Stimulated activated CD4-positive, alpha-beta T cell treated with anti-CD3 and anti-CD28 coated beads, Interleukin-2, amount 100 ng/mL, for 24 hours (primary cell): ENCODE measurements around the gene ODF2.
"Not testable (repeated sequence)": the region's sequence is repeated elsewhere in the genome, so short reads cannot be mapped to it uniquely, and the experiment has no call there.

ENCODE experiments used
- DNase-seq, 2 donors: peaks; one replicate each; pipeline ENCODE4 v3.0.0-alpha.2; 2020

ODF2 gene

DNA sequence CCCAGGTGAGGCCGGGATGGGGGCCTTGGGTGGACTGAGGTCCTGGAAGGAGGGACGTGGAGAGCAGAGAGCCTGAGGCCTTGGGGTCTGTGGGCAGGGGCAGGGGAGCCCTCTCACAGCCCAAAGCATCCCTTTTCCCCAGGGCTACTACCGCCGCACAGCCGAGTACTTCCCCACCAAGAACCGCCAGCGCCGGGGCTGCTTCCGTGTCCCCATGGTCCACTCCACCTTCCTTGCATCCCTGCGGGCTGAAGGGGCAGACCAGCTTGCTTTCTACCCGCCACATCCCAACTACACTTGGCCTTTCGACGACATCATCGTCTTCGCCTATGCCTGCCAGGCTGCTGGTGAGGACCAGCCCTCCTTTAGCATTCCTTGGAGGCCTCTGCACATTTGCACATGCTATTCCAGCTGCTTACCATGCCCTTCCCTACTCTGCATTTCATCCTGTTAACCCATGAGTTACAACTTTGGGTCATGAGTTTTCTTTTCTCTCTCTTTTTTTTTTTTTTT is 31.5 kb upstream of the ODF2 start:
- DNase-seq: no peak

DNA sequence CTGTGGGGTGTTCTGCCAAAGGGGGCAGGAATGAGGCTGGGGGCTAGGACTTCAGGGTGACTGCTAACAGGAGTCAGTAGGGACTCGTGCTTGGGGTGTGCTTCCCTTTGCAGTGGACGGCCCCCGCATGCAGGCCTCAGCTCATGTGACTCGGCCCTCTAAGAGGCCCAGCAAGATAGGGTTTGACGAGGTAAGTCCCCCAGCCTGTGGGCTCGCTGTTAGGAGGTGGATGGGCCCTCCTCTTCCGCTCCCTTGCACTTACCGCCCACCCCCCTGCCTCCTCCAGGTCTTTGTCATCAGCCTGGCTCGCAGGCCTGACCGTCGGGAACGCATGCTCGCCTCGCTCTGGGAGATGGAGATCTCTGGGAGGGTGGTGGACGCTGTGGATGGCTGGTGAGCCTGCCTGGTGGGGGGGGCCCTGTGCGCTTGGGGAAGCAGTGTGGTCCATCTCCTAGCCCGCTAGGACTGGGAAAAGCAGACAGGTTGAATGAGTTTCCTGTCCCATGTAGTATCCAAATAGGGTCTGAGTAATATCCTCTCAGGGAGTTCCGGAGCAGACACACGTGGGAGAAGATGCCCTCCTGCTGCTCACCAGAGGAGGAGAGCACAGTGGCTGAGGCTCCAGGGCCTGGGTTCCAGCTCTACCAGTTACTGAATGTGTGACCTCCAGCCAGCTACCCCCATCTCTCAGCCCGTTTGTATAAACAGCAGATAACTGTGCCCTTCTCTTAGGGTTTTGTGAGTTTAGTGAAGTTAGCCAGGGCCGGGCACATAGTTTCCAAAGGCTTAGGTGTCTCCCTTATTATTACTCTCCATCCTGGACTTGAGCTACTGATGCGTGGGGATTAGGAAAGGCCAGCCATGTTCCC is 26.9 kb upstream of the ODF2 start:
- no peak for DNase-seq

DNA sequence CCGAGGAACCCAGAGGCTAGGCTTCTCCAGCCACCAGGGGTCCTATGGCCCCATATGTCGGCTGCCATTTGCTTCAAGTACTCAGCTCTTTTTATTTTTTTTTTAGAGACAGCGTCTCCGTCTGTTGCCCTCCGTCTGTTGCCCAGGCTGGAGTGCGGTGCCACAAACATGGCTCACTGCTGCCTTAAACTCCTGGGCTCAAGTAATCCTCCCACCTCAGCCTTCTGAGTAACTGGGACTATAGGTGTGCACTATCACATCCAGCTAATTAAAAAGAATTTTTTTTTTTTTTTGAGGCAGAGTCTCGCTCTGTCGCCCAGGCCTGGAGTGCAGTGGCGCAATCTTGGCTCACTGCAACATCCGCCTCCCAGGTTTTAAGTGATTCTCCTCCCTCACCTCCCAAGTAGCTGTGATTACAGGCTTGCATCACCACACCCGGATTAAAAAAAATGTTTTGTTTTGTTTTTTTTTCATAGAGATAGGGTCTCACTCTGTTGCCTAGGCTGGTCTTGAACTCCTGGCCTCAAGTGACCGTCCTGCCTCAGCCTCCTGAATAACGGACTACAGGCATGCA is 26.2 kb upstream of the ODF2 start:
- no peak for DNase-seq

DNA sequence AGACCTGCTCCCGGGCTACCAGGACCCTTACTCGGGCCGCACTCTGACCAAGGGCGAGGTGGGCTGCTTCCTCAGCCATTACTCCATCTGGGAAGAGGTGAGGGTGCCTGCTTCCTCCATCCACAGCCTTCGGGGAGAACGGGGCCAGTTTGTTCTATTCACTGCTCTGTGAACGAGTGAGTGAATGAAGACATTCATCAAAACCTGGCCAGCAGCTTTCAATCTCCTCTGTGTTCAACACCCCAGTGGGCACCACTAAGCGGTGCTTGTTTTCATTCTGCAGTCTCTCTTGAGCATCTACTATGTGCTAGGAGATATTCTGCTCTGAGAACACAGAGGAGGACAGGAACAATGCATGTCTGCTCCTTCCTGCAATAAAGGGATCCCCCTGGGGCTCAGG is 24.6 kb upstream of the ODF2 start:
- no peak for DNase-seq

DNA sequence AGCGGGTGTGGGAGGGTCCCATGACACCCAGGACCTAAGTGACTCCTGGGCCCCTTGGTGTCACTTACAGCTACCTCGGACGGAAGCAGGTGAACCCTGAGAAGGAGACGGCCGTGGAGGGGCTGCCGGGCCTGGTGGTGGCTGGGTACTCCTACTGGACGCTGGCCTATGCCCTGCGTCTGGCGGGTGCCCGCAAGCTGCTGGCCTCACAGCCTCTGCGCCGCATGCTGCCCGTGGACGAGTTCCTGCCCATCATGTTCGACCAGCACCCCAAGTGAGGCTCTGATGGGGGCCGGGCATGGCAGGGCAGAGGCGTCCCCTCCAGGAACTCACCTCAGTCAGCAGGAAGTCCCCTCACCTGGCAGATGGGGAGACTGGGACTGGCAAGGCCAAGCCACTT is 21.5 kb upstream of the ODF2 start:
- no peak for DNase-seq

DNA sequence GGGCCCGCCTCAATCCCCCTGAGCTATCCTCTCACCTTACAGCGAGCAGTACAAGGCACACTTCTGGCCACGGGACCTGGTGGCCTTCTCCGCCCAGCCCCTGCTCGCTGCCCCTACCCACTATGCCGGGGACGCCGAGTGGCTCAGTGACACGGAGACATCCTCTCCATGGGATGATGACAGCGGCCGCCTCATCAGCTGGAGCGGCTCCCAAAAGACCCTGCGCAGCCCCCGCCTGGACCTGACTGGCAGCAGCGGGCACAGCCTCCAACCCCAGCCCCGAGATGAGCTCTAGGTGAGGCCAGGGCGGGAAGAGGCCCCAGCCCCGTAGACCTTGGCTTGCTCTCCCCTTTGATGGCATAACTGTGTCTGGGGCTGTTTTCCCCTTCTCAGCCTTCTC is 20.2 kb upstream of the ODF2 start:
- DNase-seq: no peak

DNA sequence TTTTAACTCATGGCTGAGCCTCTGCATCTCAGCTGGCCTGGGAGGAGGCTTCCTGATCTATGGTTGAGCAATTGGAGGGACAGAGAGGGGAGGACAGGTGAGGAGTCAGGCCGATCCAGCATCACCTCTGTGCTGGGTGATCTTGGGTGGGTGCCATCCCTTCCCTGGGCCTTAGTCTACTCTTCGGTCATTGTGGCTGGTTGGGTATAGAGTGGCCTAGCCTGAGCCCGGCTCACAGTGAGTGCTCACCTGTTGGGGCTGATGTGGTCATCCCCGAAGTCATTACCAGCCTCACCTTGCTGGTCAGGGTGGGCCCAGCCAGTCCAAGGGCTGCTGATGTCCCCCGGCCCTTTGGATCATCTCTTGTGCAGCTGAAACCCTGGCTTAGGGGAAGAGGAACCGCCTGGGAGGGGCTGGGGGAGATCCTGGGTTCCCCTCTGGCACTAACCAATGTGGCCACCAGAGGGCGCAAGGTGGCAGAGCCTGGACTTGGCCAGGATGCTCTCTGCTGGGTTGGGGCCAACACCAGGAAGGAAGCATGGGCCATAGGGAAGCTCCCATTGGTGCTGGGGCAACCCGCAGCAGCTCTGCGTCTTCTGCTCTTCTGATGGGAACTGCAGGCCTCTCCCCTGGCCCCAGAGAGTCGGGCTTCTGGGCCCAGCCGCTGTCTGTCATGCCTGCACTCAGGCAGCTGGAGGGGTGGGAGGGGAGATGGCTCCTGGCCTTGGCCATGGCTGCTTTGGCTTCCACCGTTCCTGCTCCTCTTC is 17.3 kb upstream of the ODF2 start:
- peak; percentile 90 to 92 for DNase-seq

DNA sequence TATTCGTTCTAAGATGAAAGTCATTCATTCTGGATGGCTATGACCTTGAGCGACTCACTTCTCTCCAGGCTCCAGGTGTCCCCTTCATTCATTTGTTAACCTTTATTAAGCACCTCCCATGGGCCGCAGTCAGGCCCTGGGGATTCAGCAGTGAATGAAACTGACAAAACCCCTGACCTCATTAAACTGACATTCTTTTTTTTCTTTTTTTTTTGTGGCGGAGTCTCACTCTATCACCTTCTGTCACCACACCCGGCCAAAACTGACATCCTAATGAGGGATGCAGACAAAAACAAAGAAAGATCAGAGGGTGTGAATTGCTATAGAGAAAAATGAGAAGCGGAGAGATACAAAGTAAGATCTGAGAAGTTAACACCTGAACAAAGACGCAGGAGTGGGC is 16.5 kb upstream of the ODF2 start:
- DNase-seq: no peak

DNA sequence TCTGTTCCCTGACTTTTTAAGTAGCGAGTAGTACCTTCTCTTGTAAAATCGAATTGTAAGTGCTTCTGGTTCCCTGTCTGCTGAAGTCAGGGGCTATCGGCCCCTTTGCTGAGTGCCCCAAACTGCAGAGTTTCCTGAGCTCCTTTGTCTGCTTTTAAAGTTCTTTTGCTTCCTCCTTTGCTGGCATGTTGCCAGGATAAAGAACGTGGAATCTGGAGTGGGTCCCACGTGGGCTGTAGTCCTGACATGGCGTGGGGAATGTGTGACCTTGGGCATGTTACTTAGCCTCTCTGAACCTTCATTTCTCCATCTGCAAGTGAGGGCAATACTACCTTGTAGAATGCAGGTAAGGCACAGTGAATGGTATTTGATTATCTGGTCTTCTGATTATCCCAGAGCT is 13.7 kb upstream of the ODF2 start:
- DNase-seq: no peak

DNA sequence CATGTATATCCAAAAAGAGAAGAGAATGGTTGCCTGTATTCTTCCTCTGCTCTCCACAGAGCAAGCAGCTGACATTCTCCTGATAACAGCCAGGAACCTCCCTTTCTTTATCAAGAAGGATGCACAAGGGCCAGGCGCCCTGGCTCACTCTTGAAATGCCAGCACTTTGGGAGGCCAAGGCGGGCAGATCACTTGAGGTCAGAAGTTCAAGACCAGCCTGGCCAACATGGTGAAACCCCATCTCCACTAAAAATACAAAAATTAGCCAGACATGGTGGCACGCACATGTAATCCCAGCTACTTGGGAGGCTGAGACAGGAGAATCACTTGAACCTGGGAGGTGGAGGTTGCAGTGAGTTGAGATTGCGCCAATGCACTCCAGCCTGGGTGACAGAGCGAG is 9.3 kb upstream of the ODF2 start:
- DNase-seq: not testable (repeated sequence)

DNA sequence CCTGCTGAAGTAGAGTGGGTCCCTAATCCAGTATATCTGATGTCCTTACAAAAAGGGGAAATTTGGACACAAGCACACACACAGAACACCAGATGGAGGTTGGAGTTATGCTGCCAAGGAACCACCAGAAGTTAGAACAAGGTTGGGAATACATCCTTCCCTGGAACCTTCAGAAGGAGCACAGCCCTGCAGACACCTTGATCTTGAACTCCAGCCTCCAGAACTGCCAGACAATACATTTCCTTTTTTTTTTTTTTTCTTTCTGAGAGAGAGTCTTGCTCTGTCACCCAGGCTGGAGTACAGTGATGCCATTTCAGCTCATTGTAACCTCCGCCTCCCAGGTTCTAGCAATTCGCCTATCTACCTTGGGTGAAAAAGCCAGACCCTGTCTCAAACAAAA is 7.1 kb upstream of the ODF2 start:
- no peak for DNase-seq

DNA sequence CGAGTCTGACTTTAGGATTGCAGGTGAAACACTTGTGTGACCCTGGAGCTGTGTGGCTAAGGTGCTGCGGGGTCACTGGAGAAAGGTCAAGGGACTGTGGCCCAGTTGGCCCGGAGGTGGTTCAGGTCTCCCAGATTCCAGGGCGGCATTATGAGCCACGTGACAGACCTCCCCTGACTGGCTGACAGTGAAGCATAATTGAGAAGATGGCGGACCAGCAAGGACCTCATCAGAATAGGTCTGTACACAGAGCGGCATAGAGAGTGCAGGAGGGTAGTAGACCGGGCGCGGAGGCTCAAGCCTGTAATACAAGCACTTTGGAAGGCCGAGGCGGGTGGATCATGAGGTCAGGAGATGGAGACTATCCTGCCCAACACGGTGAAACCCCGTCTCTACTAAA is 815 bp upstream of the ODF2 start:
- DNase-seq: no peak

DNA sequence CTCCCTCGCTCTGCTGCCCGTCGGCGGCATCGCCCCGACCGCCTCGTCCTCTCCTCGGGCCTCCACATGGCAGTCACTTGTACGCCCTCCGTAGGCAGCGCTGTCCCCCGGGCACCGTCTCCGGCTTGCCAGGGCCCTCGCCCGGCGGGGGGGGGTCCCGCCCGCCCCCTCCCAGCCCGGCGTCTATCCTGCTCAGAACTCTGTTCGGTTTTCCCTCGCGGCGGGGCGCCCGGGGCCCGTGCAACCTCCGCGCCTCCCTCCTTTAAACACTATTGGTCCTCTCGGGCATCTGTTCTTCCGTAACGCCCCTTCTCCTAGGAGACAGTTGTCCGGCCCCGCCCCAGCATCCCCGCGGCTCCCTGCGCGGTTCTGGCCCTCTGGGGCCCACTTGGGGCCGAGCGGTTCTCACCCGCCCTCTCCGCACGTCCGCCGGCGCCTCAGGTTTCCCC is 831 bp downstream of the ODF2 start:
- peak; percentile 72 to 78 for DNase-seq

DNA sequence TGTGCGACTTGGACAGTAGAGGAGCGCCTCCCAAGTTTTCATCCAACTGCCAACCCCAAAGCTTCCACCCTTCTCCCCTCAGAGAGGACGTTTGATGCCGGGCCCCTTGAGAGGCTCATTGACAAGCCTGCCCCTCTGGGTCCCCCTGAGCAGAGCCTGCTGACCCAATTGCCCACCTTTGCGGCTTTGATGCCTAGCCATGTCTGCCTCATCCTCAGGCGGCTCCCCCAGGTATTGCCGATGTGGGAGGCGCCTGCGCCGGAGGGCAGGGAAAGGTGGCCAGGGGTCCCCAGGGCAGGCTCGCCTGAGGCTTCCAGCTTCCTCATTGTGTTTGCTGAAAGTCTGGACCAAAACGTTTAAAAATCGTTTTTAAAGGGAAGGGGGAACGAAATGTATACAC is 1.4 kb downstream of the ODF2 start:
- no peak for DNase-seq

DNA sequence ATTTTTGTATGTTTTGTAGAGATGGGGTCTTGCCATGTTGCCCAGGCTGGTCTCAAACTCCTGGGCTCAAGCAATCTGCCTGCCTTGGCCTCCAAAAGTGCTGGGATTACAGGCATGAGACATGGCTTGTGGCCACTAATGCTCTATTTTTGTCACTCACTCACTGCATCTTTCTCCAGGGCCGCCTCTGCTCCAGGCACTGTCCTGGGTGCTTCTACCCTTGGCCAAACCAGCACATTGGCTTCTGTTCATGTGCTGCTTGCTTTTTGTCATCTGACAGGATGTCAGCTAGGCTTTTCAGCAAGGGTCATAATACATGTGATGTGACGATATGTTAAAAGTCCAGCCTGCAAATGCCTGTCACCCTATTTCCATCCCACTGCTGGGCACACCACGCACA is 3.2 kb downstream of the ODF2 start:
- DNase-seq: no peak

DNA sequence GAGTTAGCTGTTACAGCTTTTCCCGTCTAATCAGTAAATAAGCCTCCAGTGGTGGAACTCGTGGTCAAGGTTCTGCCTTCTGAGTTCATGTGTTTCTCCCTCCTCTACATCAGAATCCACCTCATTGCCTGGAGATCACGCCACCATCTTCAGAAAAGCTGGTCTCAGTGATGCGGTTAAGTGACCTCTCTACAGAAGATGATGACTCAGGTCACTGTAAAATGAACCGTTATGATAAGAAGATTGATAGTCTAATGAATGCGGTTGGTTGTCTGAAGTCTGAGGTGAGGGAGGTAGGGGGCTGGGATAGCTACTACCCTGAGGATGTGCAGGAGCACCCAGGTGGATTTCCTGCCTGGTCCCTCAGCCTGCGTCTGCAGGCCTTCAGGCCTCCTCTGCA is 13.3 kb downstream of the ODF2 start:
- DNase-seq: no peak

DNA sequence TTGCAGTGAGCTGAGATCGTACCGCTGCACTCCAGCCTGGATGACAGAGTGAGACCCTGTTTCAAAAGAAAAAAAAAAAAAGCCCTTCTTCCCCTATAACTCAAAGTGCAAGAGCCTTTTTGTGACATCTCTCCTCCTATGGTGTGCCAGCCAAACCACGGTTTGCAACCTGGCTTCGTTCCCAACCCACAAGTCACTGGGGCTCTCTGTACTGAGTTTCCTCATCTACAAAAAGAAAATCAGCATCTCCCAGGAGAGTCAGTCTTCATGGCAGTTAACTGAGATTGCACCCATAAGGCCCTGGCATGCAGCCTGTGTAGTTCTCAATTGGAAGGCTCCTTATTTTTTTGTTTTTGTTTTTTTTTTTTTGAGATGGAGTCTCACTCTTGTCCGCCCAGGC is 14.8 kb downstream of the ODF2 start:
- DNase-seq: no peak

DNA sequence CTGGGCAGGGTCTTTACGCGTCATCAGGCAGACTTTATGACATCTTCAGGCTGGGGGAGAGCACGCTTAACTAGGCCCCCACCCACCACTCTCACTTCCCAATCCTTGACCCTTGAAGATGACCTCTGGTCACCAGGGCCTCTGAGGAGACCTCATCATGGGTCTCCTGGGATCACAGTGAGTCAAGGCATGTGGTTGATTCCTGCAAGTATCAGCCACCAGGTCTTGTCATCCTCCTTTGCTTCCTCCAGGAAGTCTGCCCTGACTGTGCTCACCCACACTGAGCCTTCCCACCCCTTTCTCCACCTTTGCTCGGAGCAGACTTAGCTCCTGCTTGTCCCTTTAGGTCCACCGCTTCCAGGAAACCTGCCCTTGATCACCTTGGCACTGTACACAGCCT is 17.3 kb downstream of the ODF2 start:
- no peak for DNase-seq

DNA sequence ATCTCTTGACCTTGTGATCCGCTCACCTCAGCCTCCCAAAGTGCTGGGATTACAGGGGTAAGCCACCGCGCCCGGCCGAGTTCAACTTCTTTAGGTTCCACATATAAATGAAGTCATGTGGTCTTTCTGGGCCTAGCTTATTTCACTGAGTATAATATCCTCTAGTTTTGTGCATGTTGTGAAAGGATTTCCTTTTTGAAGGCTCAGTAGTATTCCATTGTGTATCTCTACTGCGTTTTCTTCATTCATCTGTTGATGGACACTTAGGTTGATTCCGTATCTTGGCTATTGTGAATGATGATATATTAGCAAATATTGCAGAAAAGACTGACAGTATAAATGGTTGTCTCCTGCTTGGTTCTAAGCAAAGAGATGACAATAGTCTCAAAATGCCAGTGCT is 20.1 kb downstream of the ODF2 start:
- no peak for DNase-seq

DNA sequence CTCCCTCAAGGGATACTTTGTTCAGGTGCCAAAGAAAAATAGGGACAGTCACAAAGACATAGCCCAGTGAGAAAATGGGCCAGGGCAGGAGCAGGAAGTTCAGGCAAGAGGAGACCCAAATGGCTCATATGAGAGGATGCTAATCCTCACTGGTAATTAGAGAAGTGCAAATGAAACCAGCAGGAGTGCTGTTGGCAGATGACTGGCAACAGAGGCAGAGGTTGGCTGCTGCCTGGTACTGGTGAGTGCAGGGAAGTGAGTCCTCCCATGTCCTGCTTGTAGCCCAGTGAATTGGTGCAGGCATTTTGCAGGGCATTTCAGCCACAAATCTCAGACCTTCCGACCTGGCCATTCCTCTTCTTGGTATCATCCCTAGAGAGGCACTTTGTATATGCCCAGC is 23.5 kb downstream of the ODF2 start:
- no peak for DNase-seq

DNA sequence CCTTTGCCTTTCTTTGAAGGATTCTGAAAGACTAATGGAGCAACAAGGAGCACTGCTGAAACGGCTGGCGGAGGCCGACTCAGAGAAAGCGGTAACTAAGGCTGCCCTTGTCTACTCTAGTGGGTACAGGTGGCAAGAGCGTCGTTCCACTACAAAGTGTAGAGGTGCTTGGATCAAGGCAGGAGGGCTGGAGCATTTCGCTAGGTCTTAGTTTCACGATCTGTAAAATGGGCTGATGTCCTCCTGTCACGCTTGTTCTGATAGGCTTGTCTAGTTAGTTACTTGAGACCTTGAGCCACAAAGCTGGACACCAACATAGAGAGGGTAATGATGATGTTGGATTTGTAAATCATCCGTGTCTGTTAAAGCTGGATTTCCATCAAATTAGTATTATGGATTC is 25.8 kb downstream of the ODF2 start:
- no peak for DNase-seq

DNA sequence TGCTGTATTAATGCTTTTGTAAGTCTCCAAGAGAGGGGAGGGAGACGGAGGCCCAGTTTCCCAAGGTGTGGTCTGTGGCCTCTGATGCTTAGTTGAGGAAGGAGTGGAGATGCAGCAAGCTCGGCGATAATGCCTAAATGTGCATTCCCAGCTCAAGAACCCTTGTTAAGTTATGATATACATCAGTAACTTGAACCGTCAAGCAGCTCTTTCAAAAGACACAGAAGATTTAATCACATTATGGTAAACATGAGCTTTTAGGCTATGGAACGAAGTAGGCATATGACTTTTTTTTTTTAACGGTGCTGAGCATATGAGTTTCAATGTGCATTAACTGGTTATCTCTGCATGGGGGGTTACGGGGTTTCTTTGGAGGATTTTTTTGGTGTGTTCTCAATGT is 26.4 kb downstream of the ODF2 start:
- no peak for DNase-seq

DNA sequence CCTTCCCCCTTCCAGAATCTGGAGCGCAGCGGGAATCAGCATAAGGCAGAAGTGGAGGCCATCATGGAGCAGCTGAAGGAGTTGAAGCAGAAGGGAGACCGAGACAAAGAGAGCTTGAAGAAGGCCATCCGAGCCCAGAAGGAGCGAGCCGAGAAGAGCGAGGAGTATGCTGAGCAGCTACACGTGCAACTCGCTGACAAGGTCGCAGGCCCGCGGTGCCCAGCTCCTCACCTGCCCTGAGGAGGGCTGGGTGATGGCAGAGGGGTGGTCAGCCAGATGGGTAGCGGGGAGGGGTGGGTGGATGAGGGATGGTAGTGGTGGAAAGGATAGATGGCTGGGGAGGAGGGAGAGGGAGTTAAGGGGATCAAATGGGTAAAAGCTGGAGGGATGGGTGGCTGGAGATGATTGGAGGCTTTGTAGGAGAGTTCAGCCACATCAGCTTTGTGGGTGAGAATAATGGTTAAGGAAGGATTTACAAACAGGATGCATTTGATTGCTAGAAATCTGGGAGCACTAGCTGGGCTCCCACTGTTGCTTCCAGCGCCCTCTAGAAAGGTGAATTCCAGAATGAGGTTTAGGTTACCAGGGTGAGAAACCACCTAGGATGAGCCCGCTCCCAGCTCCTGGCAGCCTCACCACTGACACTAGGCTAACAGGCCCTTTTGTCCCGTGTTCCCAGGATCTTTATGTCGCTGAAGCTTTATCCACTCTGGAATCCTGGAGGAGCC is 29.0 kb downstream of the ODF2 start:
- DNase-seq: no peak
